Panc1 (cell line): ENCODE data around the gene COQ3. TPM values are rescaled to one million over a fixed set of nuclear protein-coding genes. Genes with fewer than 3 reads are reported as not detected.

Experiments
- ATAC-seq: fragments of 200-7000 bp; cut with Tn5 transposase; 2 replicates; pipeline ENCODE4 v1.9.1; 2020; ENCODE audit warnings: mild to moderate bottlenecking, moderate library complexity
- BruUV-seq: library from RNA; stranded (reverse); fragments of 400-500 nt; replicated peaks from 2 replicates; lab custom pipeline; 2021; lab: Mats Ljungman, UMichigan
- CTCF ChIA-PET: fragments of 300-600 bp; sonication (Branson Sonifier 250); formaldehyde crosslinking; loops from one replicate; lab custom pipeline; 2022; ENCODE audit warnings: antibody characterized with exemption; lab: Charles Lee
- POLR2A ChIA-PET: fragments of 300-600 bp; sonication (Branson Sonifier 250); formaldehyde crosslinking; loops from one replicate; lab custom pipeline; 2022; ENCODE audit warnings: antibody characterized with exemption; lab: Charles Lee
- DNase-seq: peaks from one replicate; pipeline ENCODE4 v3.0.0-alpha.2; 2010; ENCODE audit warnings: low read depth, low spot score
- H3K27ac ChIP-seq: 2 replicates; pipeline ENCODE4 v1.5.1; 2011; ENCODE audit warnings: mild to moderate bottlenecking, low read length, inconsistent platforms
- H3K27me3 ChIP-seq: fragments of 200-500 bp; sonication (Bioruptor generic); 2 replicates; pipeline ENCODE4 v1.6.0; 2014; ENCODE audit warnings: low read length, inconsistent platforms; ENCODE audit not compliant: control insufficient read depth, insufficient read depth
- H3K36me3 ChIP-seq: fragments of 200-500 bp; sonication (Bioruptor generic); 2 replicates; pipeline ENCODE4 v1.5.1; 2014; ENCODE audit warnings: inconsistent platforms, mild to moderate bottlenecking, low read length, moderate library complexity; ENCODE audit not compliant: control insufficient read depth, insufficient read depth
- H3K4me1 ChIP-seq: 2 replicates; pipeline ENCODE4 v1.5.1; 2011; ENCODE audit warnings: inconsistent platforms, mild to moderate bottlenecking, low read length, moderate library complexity; ENCODE audit not compliant: control insufficient read depth, insufficient read depth
- H3K4me3 ChIP-seq, 2 experiments: 2 replicates each; pipeline ENCODE4 v1.5.1; 2011 to 2012; ENCODE audit warnings: low read depth in 2 of 2, low read length in 2 of 2, mild to moderate bottlenecking in 2 of 2, inconsistent platforms in 1 of 2, moderate library complexity in 1 of 2
- H3K9me3 ChIP-seq: fragments of 200-500 bp; sonication (Bioruptor generic); 2 replicates; pipeline ENCODE4 v1.5.1; 2014; ENCODE audit warnings: low read depth, mild to moderate bottlenecking, inconsistent platforms, low read length, moderate library complexity; ENCODE audit not compliant: control insufficient read depth, insufficient read depth
- CTCF ChIP-seq: fragments of 450-650 bp; IDR thresholded peaks from 2 replicates; pipeline ENCODE4 v1.5.1; 2017; ENCODE audit warnings: mild to moderate bottlenecking
- POLR2AphosphoS5 ChIP-seq: IDR thresholded peaks from 2 replicates; pipeline ENCODE4 v1.6.1; 2012; ENCODE audit warnings: mild to moderate bottlenecking, low read depth, low read length, moderate library complexity
- REST ChIP-seq, 2 experiments: IDR thresholded peaks; 2 replicates each; pipeline ENCODE4 v1.6.1; 2011 to 2012; ENCODE audit warnings: low read depth in 2 of 2, control low read depth in 1 of 2, low read length in 1 of 2, mild to moderate bottlenecking in 1 of 2, moderate library complexity in 1 of 2; ENCODE audit not compliant: insufficient read depth in 1 of 2
- SIN3A ChIP-seq: IDR thresholded peaks from 2 replicates; pipeline ENCODE4 v1.6.1; 2012; ENCODE audit warnings: low read depth, mild to moderate bottlenecking, low read length, moderate library complexity, borderline replicate concordance; ENCODE audit not compliant: insufficient read depth
- TCF7L2 ChIP-seq: IDR thresholded peaks from 2 replicates; pipeline ENCODE4 v1.6.1; 2011; ENCODE audit warnings: mild to moderate bottlenecking, low read depth, low read length, inconsistent platforms
- in situ Hi-C: cut with HindIII; loops from 2 replicates; pipeline ENCODE4 v1.10.0; 2016; ENCODE audit warnings: low sequenced_read_pairs, low pct_unique_long_range_greater_than_20kb
- intact Hi-C: fragments of 100-400 bp; cut with micrococcal nuclease; formaldehyde crosslinking; loops from one replicate; pipeline ENCODE4 v1.10.0; 2022; ENCODE audit not compliant: unreplicated experiment
- total RNA-seq: library from RNA; stranded (reverse); gene quantifications from one replicate; pipeline ENCODE4 v1.2.1, GENCODE V29; 2021; ENCODE audit not compliant: unreplicated experiment

The COQ3 gene
- total RNA-seq, 1 experiment from 2014 or later: 9.5 TPM

DNA sequence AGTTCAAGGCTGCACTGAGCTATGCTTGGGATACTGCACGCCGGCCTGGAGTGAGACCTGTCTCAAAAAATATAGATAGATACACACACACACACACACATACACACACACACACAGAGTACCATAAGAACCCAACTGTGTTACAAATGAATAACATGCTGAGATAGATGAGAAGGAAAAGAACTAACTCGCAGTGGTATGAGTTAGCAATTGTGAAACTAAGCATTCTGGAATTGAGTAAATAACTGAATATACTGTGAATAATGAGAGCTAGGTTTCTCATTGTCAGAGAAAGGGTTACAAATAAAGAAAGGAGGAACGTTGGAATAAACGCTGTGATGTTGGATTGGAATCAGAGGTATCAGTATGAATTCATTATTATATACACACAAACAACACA is 30.0 kb downstream of the COQ3 start:
- peaks cover 2% of the 10 kb centered on the region; the same call in 1 of the 2 replicates for H3K27me3 ChIP-seq
- intact Hi-C loops: no loop called here
- no peak for DNase-seq
- H3K4me1 ChIP-seq: no peaks in the 10 kb centered on the region
- TF ChIP-seq CTCF (no peak), POLR2AphosphoS5 (no peak)
- no TSS peak for BruUV-seq
- POLR2A ChIA-PET: no interaction called here
- no peaks in the 10 kb centered on the region for H3K36me3 ChIP-seq
- H3K9me3 ChIP-seq: no peaks in the 10 kb centered on the region
- H3K27ac ChIP-seq: no peak overlapping the region
- no peak overlapping the region for H3K4me3 ChIP-seq
- in situ Hi-C loops: no loop called here
- no peak for ATAC-seq
- CTCF ChIA-PET: no interaction called here

DNA sequence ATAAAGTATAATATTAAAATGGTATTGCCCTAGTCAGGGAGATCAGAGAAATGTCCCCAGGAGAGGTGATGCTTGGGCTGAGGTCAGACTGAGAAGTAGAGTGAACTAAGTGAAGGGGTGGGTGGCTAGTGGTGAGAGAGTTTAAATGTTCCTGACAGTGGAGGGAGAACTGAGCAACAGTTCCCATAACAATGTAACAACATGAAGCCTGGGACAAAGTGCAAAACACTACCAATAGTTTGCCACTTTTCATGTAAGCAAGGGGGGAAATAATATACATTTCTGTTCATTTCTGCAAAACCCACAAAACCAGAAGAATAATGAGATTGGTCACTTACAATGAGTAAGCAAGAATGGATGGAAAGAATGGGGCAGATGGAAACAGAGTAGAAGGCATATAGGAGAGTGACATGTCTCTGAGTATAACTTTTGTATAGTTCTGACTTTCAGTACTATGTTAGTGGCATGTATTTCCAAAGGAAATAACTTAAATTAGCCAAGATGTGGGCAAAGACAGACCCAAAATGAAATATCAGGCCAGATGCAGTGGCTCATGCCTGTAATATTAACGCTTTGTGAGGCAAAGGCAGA is 31.2 kb downstream of the COQ3 start:
- Histone ChIP-seq H3K27ac (no peak overlapping the region), H3K27me3 (peaks cover 5% of the 10 kb centered on the region; the same call in 1 of the 2 replicates), H3K4me3 (no peak overlapping the region), H3K4me1 (no peaks in the 10 kb centered on the region), H3K36me3 (no peaks in the 10 kb centered on the region), H3K9me3 (no peaks in the 10 kb centered on the region)
- TF ChIP-seq SIN3A (no peak), POLR2AphosphoS5 (no peak), CTCF (no peak), TCF7L2 (no peak), REST (IDR thresholded peaks at IDR 0.05; ENCODE audit: insufficient read depth in 1 of 2, low read depth in 2 of 2, low read length in 1 of 2) (no peak)
- intact Hi-C loops (no loop called here), in situ Hi-C loops (no loop called here)
- no TSS peak for BruUV-seq
- no peak for DNase-seq
- CTCF ChIA-PET: no interaction called here
- ATAC-seq: no peak
- POLR2A ChIA-PET: no interaction called here
